ENCODE results near the gene AMFR.

- TF ChIP-seq CTCF (IDR thresholded peaks at IDR 0.05) (no peak), POLR2A (IDR thresholded peaks at IDR 0.05) (no peak)
These were observed 37.8 kb upstream of the AMFR start for GRCh38 chr16:56463153-56463552.

Measured in right lobe of liver (tissue), 4 donors.